ENCODE results near the gene KCNH2. TPM values are rescaled to one million over a fixed set of nuclear protein-coding genes. Genes with fewer than 3 reads are reported as not detected.
A peak's percentile ranks its signal among the peaks of the same experiment; 100 is the strongest.
"Not testable (repeated sequence)": the region's sequence is repeated elsewhere in the genome, so short reads cannot be mapped to it uniquely, and the experiment has no call there.

KCNH2 gene, protein sequence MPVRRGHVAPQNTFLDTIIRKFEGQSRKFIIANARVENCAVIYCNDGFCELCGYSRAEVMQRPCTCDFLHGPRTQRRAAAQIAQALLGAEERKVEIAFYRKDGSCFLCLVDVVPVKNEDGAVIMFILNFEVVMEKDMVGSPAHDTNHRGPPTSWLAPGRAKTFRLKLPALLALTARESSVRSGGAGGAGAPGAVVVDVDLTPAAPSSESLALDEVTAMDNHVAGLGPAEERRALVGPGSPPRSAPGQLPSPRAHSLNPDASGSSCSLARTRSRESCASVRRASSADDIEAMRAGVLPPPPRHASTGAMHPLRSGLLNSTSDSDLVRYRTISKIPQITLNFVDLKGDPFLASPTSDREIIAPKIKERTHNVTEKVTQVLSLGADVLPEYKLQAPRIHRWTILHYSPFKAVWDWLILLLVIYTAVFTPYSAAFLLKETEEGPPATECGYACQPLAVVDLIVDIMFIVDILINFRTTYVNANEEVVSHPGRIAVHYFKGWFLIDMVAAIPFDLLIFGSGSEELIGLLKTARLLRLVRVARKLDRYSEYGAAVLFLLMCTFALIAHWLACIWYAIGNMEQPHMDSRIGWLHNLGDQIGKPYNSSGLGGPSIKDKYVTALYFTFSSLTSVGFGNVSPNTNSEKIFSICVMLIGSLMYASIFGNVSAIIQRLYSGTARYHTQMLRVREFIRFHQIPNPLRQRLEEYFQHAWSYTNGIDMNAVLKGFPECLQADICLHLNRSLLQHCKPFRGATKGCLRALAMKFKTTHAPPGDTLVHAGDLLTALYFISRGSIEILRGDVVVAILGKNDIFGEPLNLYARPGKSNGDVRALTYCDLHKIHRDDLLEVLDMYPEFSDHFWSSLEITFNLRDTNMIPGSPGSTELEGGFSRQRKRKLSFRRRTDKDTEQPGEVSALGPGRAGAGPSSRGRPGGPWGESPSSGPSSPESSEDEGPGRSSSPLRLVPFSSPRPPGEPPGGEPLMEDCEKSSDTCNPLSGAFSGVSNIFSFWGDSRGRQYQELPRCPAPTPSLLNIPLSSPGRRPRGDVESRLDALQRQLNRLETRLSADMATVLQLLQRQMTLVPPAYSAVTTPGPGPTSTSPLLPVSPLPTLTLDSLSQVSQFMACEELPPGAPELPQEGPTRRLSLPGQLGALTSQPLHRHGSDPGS
- total RNA-seq (2021) = 1.5 and 4.0 TPM in 2 replicates
- Bru-seq, nascent RNA = percentile 20 among the genes with signal in this experiment
- BruChase-seq, experiment 1, labeled RNA remaining after a 2-hour chase = percentile 30 among the genes with signal in this experiment
- BruChase-seq, experiment 2, labeled RNA remaining after a 6-hour chase = percentile 32 among the genes with signal in this experiment
- long read RNA-seq, full-length matches to known transcripts = 3 of 5 reads
- long read RNA-seq, partial matches to known transcripts = 2 of 5 reads
- long read RNA-seq, other reads (novel, unspliced or antisense) = 0 of 5 reads

DNA sequence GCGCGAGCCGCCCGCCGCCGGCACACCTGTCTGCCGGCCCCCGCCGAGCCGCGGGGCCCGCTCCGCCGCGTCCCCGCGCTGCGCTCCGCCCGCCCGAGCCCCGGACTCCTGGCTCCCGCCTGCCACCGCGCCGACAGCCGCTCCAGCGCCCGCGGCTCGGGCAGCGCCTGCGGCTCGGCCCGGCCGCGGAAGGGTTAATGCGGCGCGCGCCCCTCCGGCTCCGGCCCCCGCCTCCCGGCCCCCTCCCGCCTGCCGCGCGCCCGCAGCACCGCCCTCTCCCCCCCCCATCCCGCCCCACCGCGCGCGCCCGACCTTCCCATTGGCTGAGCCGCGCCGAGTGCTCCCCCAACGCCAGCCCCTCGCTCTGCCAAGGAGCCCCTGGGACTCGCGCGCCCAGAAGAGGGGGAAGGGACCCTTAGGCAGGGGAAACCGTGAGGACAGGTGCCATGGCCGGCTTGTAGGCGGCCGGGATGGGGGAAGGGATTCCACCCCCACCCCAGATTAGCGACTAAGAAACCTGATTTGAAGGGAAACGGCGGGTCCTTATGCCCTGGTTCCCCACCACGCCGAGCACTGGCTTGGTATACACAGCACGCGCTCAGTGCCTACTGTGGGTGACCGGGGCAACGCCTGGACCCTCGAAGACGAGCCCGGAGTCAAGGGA lies at the start of gene KCNH2:
Gene KCNH2, minus strand, starts transcription at position 196 of the 664 bp plus-strand sequence. CDS start 408 bp downstream, outside the sequence.
- Histone ChIP-seq H3K27me3 (replicated peaks; ENCODE audit: insufficient read depth, low read depth, low read length, poor library complexity) (peaks cover 30% of the 10 kb centered on the region), H3K4me3 (ENCODE audit: low read depth, low read length, poor library complexity, severe bottlenecking) (peak within 1 kb of the TSS; percentile 42)
- DNase-seq (ENCODE audit: low spot score) = peak; percentile 83

DNA sequence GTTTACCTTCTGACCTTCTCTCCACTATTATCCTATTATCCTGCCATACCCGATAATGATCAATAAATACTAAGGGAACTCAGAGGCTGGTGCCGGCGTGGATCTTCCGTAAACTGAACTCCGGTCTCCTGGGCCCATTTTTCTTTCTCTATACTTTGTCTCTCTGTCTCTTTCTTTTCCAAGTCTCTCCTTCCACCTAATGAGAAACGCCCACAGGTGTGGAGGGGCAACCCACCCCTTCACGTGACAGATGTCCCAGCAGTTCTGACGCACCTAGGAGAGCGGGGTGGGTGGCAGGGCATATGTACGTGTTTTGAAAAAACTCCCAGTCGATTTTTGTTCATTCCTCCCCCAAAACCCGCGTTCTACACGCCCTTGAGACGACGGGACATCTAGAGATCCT lies 49.6 kb upstream of the KCNH2 start:
- H3K9me3 ChIP-seq (ENCODE audit: low read depth, low read length, poor library complexity, severe bottlenecking); H3K4me1 ChIP-seq (ENCODE audit: insufficient read depth, low read length, poor library complexity, severe bottlenecking); H3K36me3 ChIP-seq (ENCODE audit: insufficient read depth, low read length, poor library complexity, severe bottlenecking); DNase-seq (ENCODE audit: low spot score); BruUV-seq (replicated peaks); H3K27me3 ChIP-seq (replicated peaks; ENCODE audit: insufficient read depth, low read depth, low read length, poor library complexity); POLR2A ChIA-PET (ENCODE audit: low non-redundant PET): not testable (repeated sequence)
- intact Hi-C loops (cut with micrococcal nuclease; ENCODE audit: unreplicated experiment) = loop anchor here (2.0 kb wide), 1 partner anchor 31 kb away; the partner anchor contains the start of gene SLC4A2
- peak overlapping the region; percentile 52 for H3K27ac ChIP-seq (ENCODE audit: low read depth, low read length, poor library complexity, severe bottlenecking)
- H3K4me3 ChIP-seq (ENCODE audit: low read depth, low read length, poor library complexity, severe bottlenecking) = peak overlapping the region; percentile 62
- CTCF ChIA-PET = interaction anchor here (1.4 to 1.5 kb wide), 3 partner anchors 9 to 96 kb away, joined by 3 to 5 read pairs (median 4); no protein-coding TSS in a partner anchor

More for the DNA sequence above, at the start of gene KCNH2:
- BruUV-seq (replicated peaks) = no TSS peak
- CTCF ChIA-PET = interaction anchor here (0.7 to 1.2 kb wide), 2 partner anchors 13 to 14 kb away, joined by 8 read pairs; no protein-coding TSS in a partner anchor
- Histone ChIP-seq H3K27ac (ENCODE audit: low read depth, low read length, poor library complexity, severe bottlenecking) (no peak within 1 kb of the TSS), H3K9me3 (ENCODE audit: low read depth, low read length, poor library complexity, severe bottlenecking) (no peaks in the 10 kb centered on the region), H3K36me3 (ENCODE audit: insufficient read depth, low read length, poor library complexity, severe bottlenecking) (no peaks in the 10 kb centered on the region), H3K4me1 (ENCODE audit: insufficient read depth, low read length, poor library complexity, severe bottlenecking) (peaks cover 20% of the 10 kb centered on the region)
- intact Hi-C loops (cut with micrococcal nuclease; ENCODE audit: unreplicated experiment) = no loop called here
- no peak for TF ChIP-seq EZH2 (IDR thresholded peaks at IDR 0.05; ENCODE audit: borderline replicate concordance, low read depth, low read length, poor library complexity, severe bottlenecking)
- TF ChIP-seq, protein P1, sequence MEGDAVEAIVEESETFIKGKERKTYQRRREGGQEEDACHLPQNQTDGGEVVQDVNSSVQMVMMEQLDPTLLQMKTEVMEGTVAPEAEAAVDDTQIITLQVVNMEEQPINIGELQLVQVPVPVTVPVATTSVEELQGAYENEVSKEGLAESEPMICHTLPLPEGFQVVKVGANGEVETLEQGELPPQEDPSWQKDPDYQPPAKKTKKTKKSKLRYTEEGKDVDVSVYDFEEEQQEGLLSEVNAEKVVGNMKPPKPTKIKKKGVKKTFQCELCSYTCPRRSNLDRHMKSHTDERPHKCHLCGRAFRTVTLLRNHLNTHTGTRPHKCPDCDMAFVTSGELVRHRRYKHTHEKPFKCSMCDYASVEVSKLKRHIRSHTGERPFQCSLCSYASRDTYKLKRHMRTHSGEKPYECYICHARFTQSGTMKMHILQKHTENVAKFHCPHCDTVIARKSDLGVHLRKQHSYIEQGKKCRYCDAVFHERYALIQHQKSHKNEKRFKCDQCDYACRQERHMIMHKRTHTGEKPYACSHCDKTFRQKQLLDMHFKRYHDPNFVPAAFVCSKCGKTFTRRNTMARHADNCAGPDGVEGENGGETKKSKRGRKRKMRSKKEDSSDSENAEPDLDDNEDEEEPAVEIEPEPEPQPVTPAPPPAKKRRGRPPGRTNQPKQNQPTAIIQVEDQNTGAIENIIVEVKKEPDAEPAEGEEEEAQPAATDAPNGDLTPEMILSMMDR (conservative IDR thresholded peaks at IDR 0.05; ENCODE audit: low read depth, low read length) = no peak
- POLR2A ChIA-PET (ENCODE audit: low non-redundant PET) = no interaction called here

DNA sequence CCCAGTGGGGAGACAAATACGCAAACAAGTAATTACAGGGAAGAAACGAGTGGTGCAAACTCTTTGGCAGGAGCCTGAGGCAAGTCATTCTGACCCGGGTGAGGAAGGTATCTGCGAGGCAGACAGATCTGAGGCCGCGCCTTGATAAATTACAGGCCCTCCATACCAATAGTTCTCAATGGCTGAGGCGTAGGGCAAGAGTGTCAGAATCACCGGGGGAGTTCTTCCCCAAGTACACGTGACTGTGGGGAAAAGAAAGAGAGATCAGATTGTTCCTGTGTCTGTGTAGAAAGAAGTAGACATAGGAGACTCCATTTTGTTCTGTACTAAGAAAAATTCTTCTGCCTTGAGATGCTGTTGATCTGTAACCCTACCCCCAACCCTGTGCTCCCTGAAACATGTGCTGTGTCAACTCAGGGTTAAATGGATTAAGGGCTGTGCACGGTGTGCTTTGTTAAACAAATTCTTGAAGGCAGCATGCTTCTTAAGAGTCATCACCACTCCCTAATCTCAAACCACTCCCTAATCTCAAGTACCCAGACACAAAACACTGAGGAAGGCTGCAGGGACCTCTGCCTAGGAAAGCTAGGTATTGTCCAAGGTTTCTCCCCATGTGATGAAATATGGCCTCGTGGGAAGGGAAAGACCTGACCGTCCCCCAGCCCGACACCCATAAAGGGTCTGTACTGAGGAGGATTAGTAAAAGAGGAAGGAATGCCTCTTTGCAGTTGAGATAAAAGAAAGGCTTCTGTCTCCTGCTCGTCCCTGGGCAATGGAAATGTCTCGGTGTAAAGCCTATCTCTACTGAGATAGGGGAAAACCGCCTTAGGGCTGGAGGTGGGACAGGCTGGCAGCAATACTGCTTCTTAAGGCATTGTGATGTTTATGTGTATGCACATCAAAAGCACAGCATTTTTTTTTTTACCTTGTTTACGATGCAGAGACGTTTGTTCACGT lies 48.9 kb upstream of the KCNH2 start:
- H3K36me3 ChIP-seq (ENCODE audit: insufficient read depth, low read length, poor library complexity, severe bottlenecking); BruUV-seq (replicated peaks); DNase-seq (ENCODE audit: low spot score); H3K9me3 ChIP-seq (ENCODE audit: low read depth, low read length, poor library complexity, severe bottlenecking); POLR2A ChIA-PET (ENCODE audit: low non-redundant PET); H3K4me1 ChIP-seq (ENCODE audit: insufficient read depth, low read length, poor library complexity, severe bottlenecking); H3K27me3 ChIP-seq (replicated peaks; ENCODE audit: insufficient read depth, low read depth, low read length, poor library complexity); intact Hi-C loops (cut with micrococcal nuclease; ENCODE audit: unreplicated experiment); H3K27ac ChIP-seq (ENCODE audit: low read depth, low read length, poor library complexity, severe bottlenecking): not testable (repeated sequence)
- H3K4me3 ChIP-seq (ENCODE audit: low read depth, low read length, poor library complexity, severe bottlenecking) = peak overlapping the region; percentile 62
- CTCF ChIA-PET = interaction anchor here (0.6 to 1.5 kb wide), 3 partner anchors 8 to 41 kb away, joined by 3 to 6 read pairs (median 5); no protein-coding TSS in a partner anchor
